ELF-1 (cell line): ENCODE measurements around the gene ALS2CL.

Experiments
- DNase-seq: peaks from one replicate; pipeline ENCODE4 v3.0.0-alpha.2; 2016; ENCODE audit warnings: low read depth, low spot score

ALS2CL gene

DNA sequence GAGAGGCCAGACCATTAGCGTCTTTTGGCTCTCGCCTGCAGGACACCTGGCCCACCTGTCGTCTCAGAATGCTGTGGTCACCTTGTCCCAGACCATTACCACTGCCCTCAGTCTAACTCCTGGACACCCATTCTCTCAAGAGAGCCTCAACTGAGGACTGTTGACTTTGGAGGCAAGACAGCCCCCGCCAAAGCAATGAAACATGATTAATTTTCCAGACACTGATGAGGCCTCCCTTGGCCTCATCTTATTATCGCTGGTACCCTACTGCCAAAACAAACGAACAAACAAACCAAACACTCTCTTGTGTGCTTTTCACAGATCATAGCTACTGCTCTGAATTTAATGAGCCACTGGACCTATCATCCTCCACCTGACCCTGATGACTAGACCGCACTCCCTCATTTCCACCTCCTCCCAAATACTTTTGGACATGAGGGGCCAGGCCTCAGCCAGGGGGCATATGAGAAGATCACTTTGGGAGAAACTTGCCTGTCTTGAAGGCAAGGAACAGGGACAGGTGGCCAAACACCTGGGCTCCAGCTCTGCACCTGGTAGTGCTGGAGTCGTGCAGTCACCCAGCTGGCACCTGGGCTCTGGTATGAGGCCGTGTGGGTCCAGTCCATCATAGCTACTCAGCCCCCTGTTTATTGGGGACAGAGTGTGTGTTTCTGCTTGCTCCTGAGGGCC lies 27.6 kb downstream of the ALS2CL start:
- DNase-seq, result no peak

DNA sequence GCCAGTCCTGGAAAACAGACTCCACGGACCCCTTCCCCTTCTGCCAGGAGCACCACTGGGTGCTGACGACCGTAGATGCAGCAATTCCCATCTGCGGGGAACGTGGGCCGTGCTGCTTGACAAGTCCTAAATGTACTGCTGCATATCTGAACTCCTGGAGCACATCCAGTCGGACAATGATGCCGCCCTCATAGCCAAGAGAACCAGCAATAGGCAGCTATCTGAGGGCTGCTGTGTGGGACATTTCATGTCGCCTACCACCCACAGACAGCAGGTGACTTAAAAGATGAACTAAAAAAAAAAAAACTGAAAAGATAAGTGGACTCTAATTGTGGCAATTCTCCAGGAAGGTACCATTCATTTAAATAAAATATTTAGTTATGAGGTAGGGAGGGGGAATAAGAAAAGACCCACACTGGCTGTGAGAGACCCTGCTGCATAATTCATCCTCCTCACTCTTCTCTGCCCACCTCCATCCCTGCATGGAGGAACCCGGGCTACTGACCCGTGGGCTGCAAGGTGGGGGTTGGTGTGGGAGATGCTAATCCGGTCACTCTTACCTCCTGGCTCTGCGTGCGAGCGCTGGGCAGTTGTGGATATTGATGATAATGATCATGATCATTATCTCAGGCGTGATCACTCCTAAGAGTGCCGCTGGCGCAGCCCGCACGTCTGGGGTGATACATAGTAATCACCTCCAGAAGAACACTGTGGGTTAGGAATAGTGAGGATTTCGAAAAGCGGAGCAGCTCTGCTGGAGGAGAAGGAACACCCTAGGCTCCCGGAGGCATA lies 28.3 kb downstream of the ALS2CL start:
- no peak for DNase-seq

DNA sequence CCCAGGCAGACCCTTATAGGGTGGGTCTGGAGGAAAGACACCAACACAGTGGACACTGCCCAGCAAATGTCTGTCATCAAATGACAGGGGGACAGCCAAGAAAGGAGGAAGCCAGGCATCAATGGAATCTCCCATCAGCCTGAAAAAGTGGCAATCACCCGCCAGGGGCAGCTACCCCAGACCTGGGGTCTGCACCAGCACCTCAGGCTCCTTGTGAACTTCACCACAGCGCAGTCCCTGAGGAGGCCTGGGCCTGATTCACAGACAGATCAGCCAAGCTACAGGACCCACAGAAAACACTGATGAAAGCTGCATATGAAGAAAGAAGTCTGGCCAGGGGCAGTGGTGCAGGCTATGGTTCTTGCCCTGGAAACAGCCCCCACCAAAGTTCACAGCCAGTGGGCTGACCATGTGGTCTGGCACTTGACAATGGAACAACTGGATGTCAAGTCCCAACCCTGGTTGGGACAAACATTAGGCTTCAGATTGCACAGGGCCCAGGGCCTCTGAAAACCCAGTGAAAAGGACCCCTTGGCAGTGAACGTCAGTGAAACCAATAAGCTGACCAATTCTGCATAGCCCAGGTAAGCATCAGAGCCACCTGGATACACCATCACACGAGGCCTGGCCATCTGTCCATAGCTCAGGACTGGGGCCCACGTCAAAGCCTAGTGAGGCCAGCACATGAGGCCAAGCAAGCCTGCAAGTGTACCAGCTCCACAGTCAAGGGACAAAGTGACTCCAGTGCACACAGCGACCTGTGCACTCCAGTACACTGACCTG lies 29.1 kb downstream of the ALS2CL start:
- no peak for DNase-seq

DNA sequence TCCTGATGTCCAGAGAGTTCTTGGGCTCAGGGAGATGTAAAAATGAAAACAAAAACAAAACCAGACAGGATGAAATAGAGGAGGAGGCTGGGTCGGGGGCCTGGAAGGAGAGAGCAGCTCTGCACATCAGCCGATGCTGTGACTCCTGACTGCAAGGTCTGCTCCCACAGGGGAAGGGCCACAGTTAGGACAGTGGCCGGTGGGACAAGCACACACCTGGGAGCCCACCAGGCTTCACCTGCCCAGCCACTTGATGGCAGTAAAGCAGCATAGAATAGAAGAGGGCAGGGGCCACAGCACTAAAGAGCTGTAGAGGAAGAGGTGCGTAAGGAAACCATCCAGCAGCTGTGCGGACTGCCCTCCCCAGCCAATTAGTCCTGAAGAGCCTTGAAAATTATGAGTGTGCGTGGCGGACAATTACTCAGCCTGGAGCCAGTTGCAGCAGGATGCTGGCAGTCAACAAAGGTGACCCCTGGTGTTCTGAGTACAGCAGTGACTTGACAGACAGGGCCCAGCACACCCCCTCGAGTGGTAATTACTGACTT lies 29.8 kb downstream of the ALS2CL start:
- peak; percentile 73 for DNase-seq

DNA sequence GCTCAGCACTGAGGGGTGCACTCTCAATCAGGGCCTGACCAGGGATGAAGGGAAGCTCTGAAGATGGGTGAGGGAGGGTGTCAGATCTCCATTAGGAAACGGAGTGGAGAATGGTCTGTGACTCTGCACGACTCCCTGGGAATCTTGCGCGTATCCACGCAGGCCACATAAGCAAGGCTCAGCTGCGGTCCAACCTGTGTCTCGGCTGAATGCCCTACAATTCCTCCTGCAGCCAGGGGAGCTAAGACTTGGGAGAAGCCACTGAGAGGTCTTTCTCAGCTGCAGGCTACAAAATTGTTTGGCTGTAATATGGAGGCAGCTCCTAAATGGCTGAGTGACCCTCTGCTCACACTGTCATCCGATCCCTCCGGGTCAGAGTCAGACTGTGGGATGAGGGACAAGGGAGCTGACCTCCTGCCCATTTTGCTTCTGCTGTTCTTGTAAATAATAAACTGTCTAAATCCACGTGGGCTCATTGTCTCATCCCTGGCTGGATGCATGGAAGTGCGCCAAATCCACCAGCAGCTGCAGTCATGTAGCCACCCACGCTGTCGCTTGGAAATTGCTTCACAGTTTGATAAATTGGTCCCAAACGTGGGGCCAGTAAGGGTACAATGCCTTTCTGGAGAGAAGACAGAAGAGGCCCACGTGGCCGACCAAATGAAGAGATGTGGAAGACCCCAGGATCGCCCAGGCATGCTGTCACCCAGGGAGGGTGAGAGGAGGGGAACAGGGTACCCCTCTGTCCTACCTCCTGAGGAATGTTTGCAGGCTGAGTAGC lies 30.5 kb downstream of the ALS2CL start:
- DNase-seq, result no peak

DNA sequence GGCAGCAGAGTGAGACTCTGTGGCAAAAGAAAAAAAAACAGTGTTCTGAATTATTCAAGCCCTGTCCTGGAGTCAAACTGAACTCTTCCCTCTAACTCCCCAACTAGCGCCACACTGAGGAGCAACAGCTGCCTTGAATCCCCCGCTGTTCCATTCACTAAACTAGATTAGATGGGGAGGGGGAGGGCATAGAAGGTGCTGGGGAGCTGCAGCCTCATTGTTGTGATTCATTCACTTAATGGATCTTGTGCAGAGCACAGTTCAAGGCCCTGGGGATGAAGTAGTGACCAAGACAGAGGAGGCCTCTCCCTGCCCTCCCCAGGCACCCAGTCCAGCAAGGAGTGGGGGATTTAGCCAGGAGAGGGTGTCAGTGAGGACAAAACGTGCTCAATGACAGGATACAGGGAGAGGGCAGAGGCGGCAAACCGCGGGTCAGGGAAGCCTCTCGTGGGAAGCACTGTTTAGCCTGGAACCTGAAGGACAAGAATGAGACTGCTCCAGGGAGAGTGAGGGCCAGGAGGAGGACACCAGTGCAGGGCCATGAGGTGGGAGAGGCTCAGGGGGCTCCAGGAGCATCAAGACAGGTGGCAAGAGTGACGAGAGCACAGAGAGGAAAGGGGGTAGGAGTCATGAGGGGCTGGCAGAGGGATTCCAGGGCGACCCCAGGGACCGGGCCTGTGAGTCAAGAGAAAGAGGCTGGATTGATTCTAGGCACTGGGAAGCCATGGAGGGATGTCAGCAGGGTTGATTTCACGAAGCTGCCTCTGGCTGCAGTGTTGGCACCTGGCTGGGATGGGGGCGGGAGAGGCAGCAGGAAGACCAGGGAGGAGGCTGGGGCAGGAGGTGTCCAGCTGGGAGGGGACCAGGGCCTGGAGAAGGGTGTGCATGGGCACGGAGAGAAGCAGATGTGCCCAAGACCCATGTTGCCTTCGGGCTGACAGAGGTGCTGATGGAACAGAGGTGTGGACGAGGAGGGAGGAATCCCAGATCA lies 31.4 kb downstream of the ALS2CL start:
- peak; percentile 34 for DNase-seq

DNA sequence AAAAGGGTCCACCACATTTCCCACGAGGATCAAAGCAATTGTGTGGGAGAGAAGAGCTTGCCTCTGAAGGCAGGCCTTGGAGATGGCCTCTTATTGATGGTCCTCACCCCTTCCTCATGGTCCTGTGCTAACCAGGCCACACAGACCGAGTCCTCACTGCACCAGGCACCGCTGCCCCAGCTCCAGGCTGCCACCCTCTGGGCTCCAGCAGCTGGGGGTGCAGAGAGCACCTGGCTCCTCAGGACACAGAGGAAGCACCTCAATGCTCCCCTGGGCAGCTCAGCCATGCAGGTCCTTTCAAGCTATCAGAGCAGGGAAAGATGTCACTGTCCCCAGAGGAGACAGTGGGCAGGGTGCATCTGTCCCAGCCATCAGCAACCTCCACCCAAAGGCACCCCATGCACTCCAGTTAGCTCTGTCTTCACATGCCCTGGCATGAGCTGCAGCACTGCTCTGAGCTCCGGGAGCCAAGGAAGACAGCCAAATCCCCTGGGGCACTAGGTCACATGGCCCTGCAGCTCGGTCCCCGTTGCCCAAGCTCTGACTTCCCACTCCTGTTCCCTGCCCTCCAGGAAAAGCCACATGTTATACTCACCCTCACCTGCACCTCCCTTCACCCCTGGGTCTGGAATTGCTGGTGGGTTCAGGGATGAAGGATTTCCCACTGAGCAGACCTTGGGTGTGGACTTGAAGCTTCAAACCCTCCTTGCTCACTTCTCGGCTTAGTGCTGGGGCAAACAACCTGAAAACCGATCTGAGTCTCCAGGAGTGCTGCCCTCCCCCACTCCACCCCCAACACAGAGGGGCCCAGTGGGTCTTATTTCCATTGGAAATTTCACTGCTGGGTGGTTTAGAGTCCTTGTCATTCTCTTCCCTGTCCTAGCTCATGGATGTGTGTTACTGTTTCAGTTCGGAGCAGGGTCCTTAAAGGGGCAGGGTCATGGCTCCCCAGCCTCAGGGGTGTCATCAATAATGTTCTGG lies 32.6 kb downstream of the ALS2CL start:
- peak; percentile 32 for DNase-seq

DNA sequence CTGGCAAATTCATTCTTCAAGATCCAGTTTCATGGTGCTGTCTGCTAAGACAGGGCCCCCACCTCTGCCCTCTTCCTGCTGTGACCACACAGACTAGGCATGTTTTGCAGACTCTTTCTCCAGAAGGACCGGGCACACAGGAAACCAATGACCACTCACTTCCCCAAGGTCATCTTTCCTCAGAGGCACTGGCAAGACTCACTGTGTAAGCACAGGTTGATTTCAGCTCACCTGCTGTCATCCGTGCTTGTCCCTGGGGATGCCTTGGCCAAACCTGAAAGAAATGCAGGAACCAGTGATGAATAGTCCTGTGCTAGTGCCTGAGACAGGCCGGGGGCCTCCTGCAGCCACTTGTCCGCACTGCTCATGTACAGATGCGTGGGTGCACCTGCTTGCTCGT lies 33.5 kb downstream of the ALS2CL start:
- DNase-seq, result no peak

DNA sequence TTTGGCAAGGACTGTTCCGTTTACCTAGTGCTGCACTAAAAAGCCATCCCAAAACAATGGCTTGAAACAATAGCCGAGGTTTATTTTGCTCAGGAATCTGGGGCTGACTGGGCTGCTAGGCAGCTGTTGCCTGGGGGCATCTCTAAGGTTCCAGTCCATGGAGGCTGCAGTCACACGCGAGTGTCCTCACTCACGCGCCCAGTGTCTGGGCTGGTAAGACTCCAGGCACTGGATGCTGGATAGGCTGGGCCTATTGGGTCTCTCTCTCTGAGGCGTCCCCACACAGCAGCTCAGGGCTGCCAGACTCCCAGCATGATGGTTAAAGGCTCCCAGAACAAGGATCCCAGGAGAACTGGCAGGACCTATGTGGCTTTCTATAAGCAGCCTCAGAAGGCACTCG lies 34.2 kb downstream of the ALS2CL start:
- DNase-seq, result peak; percentile 85

DNA sequence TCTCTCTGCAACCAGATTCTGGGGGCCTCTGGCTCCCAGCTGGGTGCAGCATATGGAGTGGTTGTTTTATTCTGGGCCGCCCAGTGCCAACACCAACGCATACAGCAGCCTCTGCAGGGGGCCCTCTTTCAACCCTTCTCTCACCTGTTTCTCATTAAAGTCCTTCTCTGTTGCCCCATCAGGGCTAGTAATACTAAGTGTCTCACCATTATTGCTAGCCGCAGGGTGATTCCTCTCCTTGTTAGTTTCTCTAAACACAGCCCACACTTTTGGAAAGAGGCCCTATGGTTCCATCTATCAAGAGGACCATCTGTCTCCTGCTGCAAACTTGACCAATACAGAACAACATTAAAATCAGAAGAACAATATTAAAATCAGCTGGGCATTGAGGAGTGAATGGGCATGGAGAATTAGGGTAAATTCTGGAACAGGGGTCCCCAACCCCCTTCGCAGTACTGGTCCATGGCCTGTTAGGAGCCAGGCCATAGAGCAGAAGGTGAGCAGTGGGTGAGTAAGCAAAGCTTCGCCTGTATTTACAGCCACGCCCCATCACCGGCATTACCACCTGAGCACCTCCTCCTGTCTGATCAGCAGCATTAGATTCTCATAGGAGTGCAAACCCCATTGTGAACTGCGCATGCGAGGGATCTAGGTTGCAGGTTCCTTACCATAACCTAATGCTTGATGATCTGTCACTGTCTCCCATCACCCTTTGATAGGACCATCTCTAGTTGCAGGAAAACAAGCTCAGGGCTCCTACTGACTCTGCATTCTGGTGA lies 36.5 kb downstream of the ALS2CL start:
- DNase-seq, result no peak

DNA sequence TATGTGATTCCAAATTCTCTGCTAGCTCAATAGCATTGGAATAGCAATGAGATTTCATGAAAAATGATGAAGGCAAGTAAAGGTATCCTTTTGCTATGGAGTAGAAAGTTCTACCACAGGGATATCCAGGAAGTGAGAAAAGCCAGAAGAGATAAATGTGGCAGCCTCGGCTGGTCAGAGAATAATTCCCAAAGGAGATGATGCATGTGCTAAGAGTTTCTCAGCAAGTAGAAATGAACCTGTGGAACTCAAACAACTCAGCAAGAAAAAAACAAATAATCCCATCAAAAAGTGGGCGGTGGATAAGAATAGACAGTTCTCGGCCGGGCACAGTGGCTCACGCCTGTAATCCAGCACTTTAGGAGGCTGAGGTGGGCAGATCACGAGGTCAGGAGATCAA lies 38.2 kb downstream of the ALS2CL start:
- no peak for DNase-seq

DNA sequence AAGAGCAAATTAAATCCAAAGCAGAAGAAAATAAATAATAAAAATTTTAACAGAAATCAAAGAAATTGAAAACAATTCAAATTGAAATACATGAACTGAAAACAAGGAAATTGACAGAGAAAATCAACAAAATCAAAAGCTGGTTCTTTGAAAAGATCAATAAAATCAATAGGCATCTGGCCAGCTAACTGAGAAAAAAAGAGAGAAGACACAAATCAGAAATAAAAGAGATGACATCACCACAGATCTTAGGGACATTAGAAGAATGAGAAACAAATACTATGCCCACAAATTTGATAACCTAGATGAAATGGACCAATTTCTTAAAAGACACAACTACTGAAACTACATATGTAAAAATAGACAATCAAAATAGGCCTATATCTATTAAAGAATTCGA lies 42.4 kb downstream of the ALS2CL start:
- DNase-seq, result no peak

DNA sequence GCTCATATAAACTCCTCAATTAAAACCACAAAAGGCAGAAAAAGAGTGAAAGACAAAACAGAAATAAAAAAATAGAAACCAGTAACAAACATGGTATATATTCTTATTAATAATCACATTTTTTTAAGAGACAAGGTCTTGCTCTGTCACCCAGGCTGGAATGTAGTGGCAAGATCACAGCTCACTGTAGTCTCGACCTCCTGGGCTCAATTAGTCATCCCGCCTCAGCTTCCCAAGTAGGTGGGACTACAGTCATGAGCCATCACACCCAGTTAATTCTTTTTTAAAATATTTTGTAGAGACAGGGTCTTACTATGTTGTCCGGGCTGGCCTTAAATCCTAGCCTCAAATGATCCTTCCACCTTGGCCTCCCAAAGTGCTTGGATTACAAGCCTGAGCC lies 44.0 kb downstream of the ALS2CL start:
- no peak for DNase-seq

DNA sequence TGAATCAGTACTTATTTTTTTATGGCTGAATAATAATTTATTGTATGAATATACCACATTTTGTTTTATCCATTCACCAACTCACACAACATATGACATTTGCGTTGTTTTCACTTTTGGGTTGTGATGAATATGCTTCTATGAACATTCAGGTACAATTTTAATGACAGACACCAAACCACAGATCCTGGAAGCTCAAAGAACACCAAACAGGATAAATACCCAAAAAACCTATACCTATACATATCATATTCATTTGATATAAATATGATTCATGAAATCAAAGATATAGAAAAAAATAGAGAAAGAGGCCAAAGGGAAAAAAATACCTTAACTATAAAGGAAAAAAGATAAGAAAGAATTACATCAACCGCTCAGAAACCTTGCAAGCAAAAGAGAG lies 45.4 kb downstream of the ALS2CL start:
- no peak for DNase-seq

DNA sequence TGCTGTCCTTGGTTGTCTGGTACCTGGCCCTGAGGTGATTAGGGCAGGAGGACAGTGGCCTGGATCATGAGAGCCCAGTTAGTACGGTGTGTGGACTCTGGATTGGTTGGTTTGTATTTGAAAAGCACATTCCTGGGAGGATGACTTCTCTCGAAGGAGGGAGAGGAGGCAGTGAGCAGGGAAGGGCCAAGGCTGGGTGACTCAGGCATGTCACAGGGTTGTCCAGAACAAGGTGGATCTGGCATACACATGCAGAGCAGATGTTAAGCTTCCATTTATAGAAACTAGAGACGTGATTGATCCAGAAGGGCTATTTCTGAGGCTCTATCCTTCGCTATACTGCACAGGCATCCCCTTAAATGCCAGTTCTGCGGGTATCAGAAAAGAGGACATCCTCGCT lies 46.8 kb downstream of the ALS2CL start:
- DNase-seq, result no peak

DNA sequence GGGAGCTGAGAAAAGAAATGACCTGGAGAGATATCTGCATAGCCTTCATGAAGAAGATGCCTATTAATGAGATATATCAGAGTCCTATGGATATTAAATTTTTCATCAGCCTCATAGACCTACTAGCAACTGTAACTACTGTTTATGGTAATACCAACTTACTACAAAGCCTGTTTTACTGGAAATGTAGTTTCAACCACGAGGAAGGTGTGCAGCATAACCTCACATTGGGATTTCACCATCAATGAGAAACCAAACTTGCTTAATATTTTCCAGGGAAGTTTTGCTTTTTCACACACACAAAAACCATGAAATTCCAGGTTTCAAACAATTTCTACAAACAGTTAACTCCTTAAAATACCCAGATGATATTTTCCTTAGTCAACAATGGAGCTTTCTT lies 49.8 kb downstream of the ALS2CL start:
- DNase-seq, result no peak

DNA sequence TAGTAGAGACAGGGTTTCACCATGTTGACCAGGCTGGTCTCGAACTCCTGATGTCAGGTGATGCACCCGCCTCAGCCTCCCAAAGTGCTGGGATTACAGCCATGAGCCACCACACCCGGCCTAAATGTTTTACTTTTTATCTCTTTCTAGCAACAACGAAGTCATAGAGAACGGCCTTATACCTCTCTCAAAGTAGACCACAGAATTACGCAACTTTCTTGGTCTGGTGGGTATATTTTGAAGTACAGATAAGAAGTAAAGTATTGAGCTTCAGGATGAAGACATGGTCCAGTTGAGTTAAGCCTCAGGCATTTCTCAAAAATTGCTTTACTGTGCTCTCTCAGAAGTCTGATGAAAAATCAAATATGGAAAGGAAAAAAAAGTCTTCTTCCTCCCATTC lies 50.5 kb downstream of the ALS2CL start:
- no peak for DNase-seq

DNA sequence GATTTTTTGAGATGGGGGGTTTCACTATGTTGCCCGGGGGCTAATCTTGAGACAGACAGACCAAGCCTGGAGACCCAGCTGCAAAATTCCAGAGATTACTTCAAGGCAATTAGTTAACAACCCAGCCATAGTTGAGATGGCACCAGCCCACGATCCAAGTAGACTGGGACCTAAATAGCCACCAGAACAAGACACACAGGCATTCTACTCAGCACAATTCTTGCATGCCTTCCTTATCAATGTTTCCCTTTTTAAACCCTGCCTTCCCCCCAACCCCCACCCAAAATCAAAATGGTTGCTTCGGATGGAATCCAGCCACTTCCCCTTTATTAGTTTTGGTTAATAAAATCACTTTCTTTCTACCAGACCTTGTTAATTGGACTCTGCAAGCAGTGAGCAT lies 52.6 kb downstream of the ALS2CL start:
- DNase-seq, result no peak
